Cardiac septum (tissue), 1 donor: ENCODE measurements around the gene ACSM2A. TPM values are rescaled to one million over a fixed set of nuclear protein-coding genes. Genes with fewer than 3 reads are reported as not detected.
"Not testable (repeated sequence)": the region's sequence is repeated elsewhere in the genome, so short reads cannot be mapped to it uniquely, and the experiment has no call there.

Source experiments
- DNase-seq: peaks from one replicate; pipeline ENCODE4 v3.0.0-alpha.2; 2020; ENCODE audit warnings: low spot score
- intact Hi-C: fragments of 100-400 bp; cut with DNase I; formaldehyde crosslinking; loops from one replicate; pipeline ENCODE4 v1.14.0; 2022
- total RNA-seq: library from RNA; stranded (reverse); fragmentation: NEBNext Ultra II Directional; extraction: Animal tissue kit (Norgen Biotek cat#: 25700); gene quantifications from one replicate; pipeline ENCODE4 v1.2.1, GENCODE V29; 2021
- donor health status: DM: no; HTN: no; CAD: no.

The ACSM2A gene
- total RNA-seq, 1 donor from 2014 or later, result not detected

- DNase-seq, intact Hi-C loops: not testable (repeated sequence)
Measured at GRCh38 chr16:20446652-20447393, 4.5 kb upstream of the ACSM2A start.

- DNase-seq, intact Hi-C loops: not testable (repeated sequence)
Measured at GRCh38 chr16:20453633-20454032, 2.3 kb downstream of the ACSM2A start.

GRCh38 chr16:20459227-20459626 lies 7.9 kb downstream of the ACSM2A start:
- intact Hi-C loops, DNase-seq: not testable (repeated sequence)

GRCh38 chr16:20460313-20460712 lies 9.0 kb downstream of the ACSM2A start:
- intact Hi-C loops, DNase-seq: not testable (repeated sequence)

GRCh38 chr16:20468954-20469353 lies 17.6 kb downstream of the ACSM2A start:
- DNase-seq, result not testable (repeated sequence)

GRCh38 chr16:20469930-20470329 lies 18.6 kb downstream of the ACSM2A start:
- intact Hi-C loops, DNase-seq: not testable (repeated sequence)

More at GRCh38 chr16:20468954-20469353, 17.6 kb downstream of the ACSM2A start:
- intact Hi-C loops, result not testable (repeated sequence)

- intact Hi-C loops, DNase-seq: not testable (repeated sequence)
Measured at GRCh38 chr16:20470732-20471131, 19.4 kb downstream of the ACSM2A start.

- intact Hi-C loops, DNase-seq: not testable (repeated sequence)
Measured at GRCh38 chr16:20477188-20477744, 25.9 kb downstream of the ACSM2A start.

- DNase-seq, intact Hi-C loops: not testable (repeated sequence)
Measured at GRCh38 chr16:20483989-20484388, 32.7 kb downstream of the ACSM2A start.

GRCh38 chr16:20484726-20485125 lies 33.4 kb downstream of the ACSM2A start:
- intact Hi-C loops, result no loop called here
- DNase-seq, result no peak

GRCh38 chr16:20485408-20485807 lies 34.1 kb downstream of the ACSM2A start:
- intact Hi-C loops, result no loop called here

GRCh38 chr16:20490994-20491393 lies 39.7 kb downstream of the ACSM2A start:
- DNase-seq, intact Hi-C loops: not testable (repeated sequence)

More at GRCh38 chr16:20485408-20485807, 34.1 kb downstream of the ACSM2A start:
- no peak for DNase-seq

- intact Hi-C loops, DNase-seq: not testable (repeated sequence)
Measured at GRCh38 chr16:20491448-20491847, 40.1 kb downstream of the ACSM2A start.

GRCh38 chr16:20504418-20504817 lies 53.1 kb downstream of the ACSM2A start:
- no peak for DNase-seq
- intact Hi-C loops, result no loop called here

- DNase-seq, result no peak
- intact Hi-C loops, result no loop called here
Measured at GRCh38 chr16:20507280-20507679, 56.0 kb downstream of the ACSM2A start.

GRCh38 chr16:20510323-20510722 lies 59.0 kb downstream of the ACSM2A start:
- DNase-seq, result no peak
- intact Hi-C loops, result no loop called here

GRCh38 chr16:20515688-20516090 lies 64.4 kb downstream of the ACSM2A start:
- DNase-seq, result no peak
- intact Hi-C loops, result no loop called here

GRCh38 chr16:20517149-20517548 lies 65.8 kb downstream of the ACSM2A start:
- intact Hi-C loops, result no loop called here
- DNase-seq, result no peak

GRCh38 chr16:20519231-20519630 lies 67.9 kb downstream of the ACSM2A start:
- DNase-seq, result no peak
- intact Hi-C loops, result no loop called here

- intact Hi-C loops, result no loop called here
- DNase-seq, result no peak
Measured at GRCh38 chr16:20520103-20520502, 68.8 kb downstream of the ACSM2A start.

GRCh38 chr16:20531795-20532194 lies 80.5 kb downstream of the ACSM2A start:
- DNase-seq, intact Hi-C loops: not testable (repeated sequence)
